Activated T-helper 1 cell treated with anti-CD3 and anti-CD28 coated beads, Interleukin-12 subunit alpha, Interleukin-12 subunit beta, Interleukin-2, Interleukin-4 antibody, amounts not matched to agents 30 ng/mL and 10 ng/mL and 1 ng/mL, durations not matched to agents 14 hours and 24 hours and 36 hours (primary cell): ENCODE results near the gene MFSD6. TPM values are rescaled to one million over a fixed set of nuclear protein-coding genes. Genes with fewer than 3 reads are reported as not detected.

ENCODE experiments used
- DNase-seq: peaks from one replicate; pipeline ENCODE4 v3.0.0; 2021; ENCODE audit warnings: low spot score
- H3K27ac Mint-ChIP-seq: one replicate; pipeline ENCODE4 v1.8.0; 2021; ENCODE audit warnings: mild to moderate bottlenecking, mixed read lengths
- H3K27me3 Mint-ChIP-seq: one replicate; pipeline ENCODE4 v1.8.0; 2022; ENCODE audit warnings: mild to moderate bottlenecking, moderate library complexity, mixed read lengths; ENCODE audit not compliant: insufficient read depth
- H3K36me3 Mint-ChIP-seq: one replicate; pipeline ENCODE4 v1.8.0; 2021; ENCODE audit warnings: low read depth, mixed read lengths
- H3K4me1 Mint-ChIP-seq: one replicate; pipeline ENCODE4 v1.8.0; 2021; ENCODE audit warnings: low read depth, mixed read lengths
- H3K4me3 Mint-ChIP-seq: one replicate; pipeline ENCODE4 v1.8.0; 2021; ENCODE audit warnings: mild to moderate bottlenecking, moderate library complexity, mixed read lengths
- H3K9me3 Mint-ChIP-seq: one replicate; pipeline ENCODE4 v1.8.0; 2021; ENCODE audit warnings: mixed read lengths
- intact Hi-C: fragments of 100-400 bp; cut with micrococcal nuclease; formaldehyde crosslinking; loops from one replicate; pipeline ENCODE4 v1.15.1; 2024
- total RNA-seq: library from RNA; stranded (reverse); gene quantifications from 2 replicates; pipeline ENCODE4 v1.2.3, GENCODE V29; 2022

MFSD6 gene
- total RNA-seq, 1 donor from 2014 or later, result 45.8 TPM

- DNase-seq, result no peak
- no peaks in the 10 kb centered on the region for H3K9me3 Mint-ChIP-seq
- H3K27me3 Mint-ChIP-seq, result peaks cover 2% of the 10 kb centered on the region
- no peak overlapping the region for H3K4me3 Mint-ChIP-seq
- H3K27ac Mint-ChIP-seq, result no peak overlapping the region
- H3K36me3 Mint-ChIP-seq, result no peaks in the 10 kb centered on the region
- intact Hi-C loops, result loop anchor here (1.0 kb wide), 1 partner anchor 132 kb away; no protein-coding TSS in a partner anchor
- peaks cover 9% of the 10 kb centered on the region for H3K4me1 Mint-ChIP-seq
Observed at GRCh38 chr2:190378880-190379237, 29.3 kb upstream of the MFSD6 start.

GRCh38 chr2:190379249-190379964 lies 28.7 kb upstream of the MFSD6 start:
- H3K4me1 Mint-ChIP-seq, result peaks cover 9% of the 10 kb centered on the region
- no peaks in the 10 kb centered on the region for H3K36me3 Mint-ChIP-seq
- no peak overlapping the region for H3K27ac Mint-ChIP-seq
- H3K4me3 Mint-ChIP-seq, result no peak overlapping the region
- H3K27me3 Mint-ChIP-seq, result peaks cover 2% of the 10 kb centered on the region
- no peak for DNase-seq
- intact Hi-C loops, result loop anchor here (1.0 kb wide), 1 partner anchor 132 kb away; no protein-coding TSS in a partner anchor
- no peaks in the 10 kb centered on the region for H3K9me3 Mint-ChIP-seq

GRCh38 chr2:190380962-190381412 lies 27.2 kb upstream of the MFSD6 start:
- Mint-ChIP-seq H3K4me3 (no peak overlapping the region), H3K27me3 (peaks cover 2% of the 10 kb centered on the region), H3K4me1 (peaks cover 9% of the 10 kb centered on the region), H3K36me3 (no peaks in the 10 kb centered on the region), H3K27ac (no peak overlapping the region), H3K9me3 (no peaks in the 10 kb centered on the region)
- DNase-seq, result no peak
- intact Hi-C loops, result no loop called here

GRCh38 chr2:190382851-190383250 lies 25.3 kb upstream of the MFSD6 start:
- DNase-seq, result peak; percentile 32
- H3K4me1 Mint-ChIP-seq, result peaks cover 9% of the 10 kb centered on the region
- H3K27ac Mint-ChIP-seq, result no peak overlapping the region
- peaks cover 2% of the 10 kb centered on the region for H3K27me3 Mint-ChIP-seq
- intact Hi-C loops, result loop anchor here (1.0 to 2.0 kb wide), 5 partner anchors 22 to 421 kb away; no protein-coding TSS in a partner anchor
- H3K36me3 Mint-ChIP-seq, result no peaks in the 10 kb centered on the region
- no peaks in the 10 kb centered on the region for H3K9me3 Mint-ChIP-seq
- no peak overlapping the region for H3K4me3 Mint-ChIP-seq

- Mint-ChIP-seq H3K36me3 (no peaks in the 10 kb centered on the region), H3K4me1 (peaks cover 6% of the 10 kb centered on the region), H3K27ac (no peak overlapping the region), H3K27me3 (peaks cover 14% of the 10 kb centered on the region), H3K4me3 (no peak overlapping the region), H3K9me3 (no peaks in the 10 kb centered on the region)
- intact Hi-C loops, result no loop called here
- no peak for DNase-seq
Observed at GRCh38 chr2:190387422-190387821, 20.7 kb upstream of the MFSD6 start.

GRCh38 chr2:190396271-190396670 lies 11.9 kb upstream of the MFSD6 start:
- H3K27ac Mint-ChIP-seq, result no peak overlapping the region
- no peaks in the 10 kb centered on the region for H3K36me3 Mint-ChIP-seq
- DNase-seq, result no peak
- no peak overlapping the region for H3K4me3 Mint-ChIP-seq
- peaks cover 22% of the 10 kb centered on the region for H3K27me3 Mint-ChIP-seq
- intact Hi-C loops, result no loop called here
- H3K4me1 Mint-ChIP-seq, result no peaks in the 10 kb centered on the region
- no peaks in the 10 kb centered on the region for H3K9me3 Mint-ChIP-seq

GRCh38 chr2:190402986-190403603 lies 5.1 kb upstream of the MFSD6 start:
- no peak for DNase-seq
- Mint-ChIP-seq H3K27ac (no peak overlapping the region), H3K9me3 (no peaks in the 10 kb centered on the region), H3K4me3 (no peak overlapping the region), H3K4me1 (no peaks in the 10 kb centered on the region), H3K27me3 (no peaks in the 10 kb centered on the region), H3K36me3 (no peaks in the 10 kb centered on the region)
- intact Hi-C loops, result loop anchor here (10.0 kb wide), 2 partner anchors 392 to 958 kb away; partner anchors contain the start of gene WDR75

- Mint-ChIP-seq H3K36me3 (no peaks in the 10 kb centered on the region), H3K9me3 (no peaks in the 10 kb centered on the region), H3K27ac (no peak overlapping the region), H3K4me3 (no peak overlapping the region), H3K27me3 (no peaks in the 10 kb centered on the region), H3K4me1 (peaks cover 6% of the 10 kb centered on the region)
- no peak for DNase-seq
- intact Hi-C loops, result loop anchor here (1.0 to 10.0 kb wide), 8 partner anchors 22 to 960 kb away; partner anchors contain the start of genes GLS and WDR75
Observed at GRCh38 chr2:190404487-190404886, 3.7 kb upstream of the MFSD6 start.

- H3K4me1 Mint-ChIP-seq, result peaks cover 12% of the 10 kb centered on the region
- no peaks in the 10 kb centered on the region for H3K9me3 Mint-ChIP-seq
- H3K4me3 Mint-ChIP-seq, result no peak overlapping the region
- no peak for DNase-seq
- no peak overlapping the region for H3K27ac Mint-ChIP-seq
- no peaks in the 10 kb centered on the region for H3K27me3 Mint-ChIP-seq
- H3K36me3 Mint-ChIP-seq, result peaks cover 2% of the 10 kb centered on the region
- intact Hi-C loops, result loop anchor here (2.0 to 10.0 kb wide), 9 partner anchors 22 to 960 kb away; partner anchors contain the start of genes INPP1, STAT1 and WDR75
Observed at GRCh38 chr2:190405070-190405469, 3.1 kb upstream of the MFSD6 start.

GRCh38 chr2:190405995-190406394 lies 2.2 kb upstream of the MFSD6 start:
- no peaks in the 10 kb centered on the region for H3K27me3 Mint-ChIP-seq
- intact Hi-C loops, result loop anchor here (2.0 to 10.0 kb wide), 9 partner anchors 23 to 961 kb away; partner anchors contain the start of genes INPP1, STAT1 and WDR75
- H3K9me3 Mint-ChIP-seq, result no peaks in the 10 kb centered on the region

GRCh38 chr2:190406805-190407204 lies 1.4 kb upstream of the MFSD6 start:
- Mint-ChIP-seq H3K36me3 (peaks cover 6% of the 10 kb centered on the region), H3K4me3 (no peak overlapping the region), H3K27ac (no peak overlapping the region), H3K4me1 (peaks cover 25% of the 10 kb centered on the region), H3K27me3 (no peaks in the 10 kb centered on the region), H3K9me3 (no peaks in the 10 kb centered on the region)
- no peak for DNase-seq
- intact Hi-C loops, result loop anchor here (1.0 to 10.0 kb wide), 7 partner anchors 65 to 962 kb away; partner anchors contain the start of genes INPP1, STAT1 and WDR75

More at GRCh38 chr2:190405995-190406394, 2.2 kb upstream of the MFSD6 start:
- H3K36me3 Mint-ChIP-seq, result peaks cover 2% of the 10 kb centered on the region
- H3K27ac Mint-ChIP-seq, result no peak overlapping the region
- H3K4me3 Mint-ChIP-seq, result no peak overlapping the region
- no peak for DNase-seq
- peaks cover 18% of the 10 kb centered on the region for H3K4me1 Mint-ChIP-seq

- H3K9me3 Mint-ChIP-seq, result no peaks in the 10 kb centered on the region
- H3K27ac Mint-ChIP-seq, result peak overlapping the region; percentile 92
- H3K4me3 Mint-ChIP-seq, result peak overlapping the region; percentile 83
- no peaks in the 10 kb centered on the region for H3K27me3 Mint-ChIP-seq
- peaks cover 6% of the 10 kb centered on the region for H3K36me3 Mint-ChIP-seq
- H3K4me1 Mint-ChIP-seq, result peaks cover 29% of the 10 kb centered on the region
- peak; percentile 46 for DNase-seq
- intact Hi-C loops, result loop anchor here (1.0 to 10.0 kb wide), 7 partner anchors 65 to 962 kb away; partner anchors contain the start of genes INPP1, STAT1 and WDR75
Observed at GRCh38 chr2:190407246-190407661, 901 bp upstream of the MFSD6 start.
